Measurements from ENCODE around the gene ARHGAP26. TPM values are rescaled to one million over a fixed set of nuclear protein-coding genes. Genes with fewer than 3 reads are reported as not detected.

Gene ARHGAP26
- total RNA-seq, 4 donors from 2014 or later = 28.2 to 52.3 (median 37.9) TPM

DNA sequence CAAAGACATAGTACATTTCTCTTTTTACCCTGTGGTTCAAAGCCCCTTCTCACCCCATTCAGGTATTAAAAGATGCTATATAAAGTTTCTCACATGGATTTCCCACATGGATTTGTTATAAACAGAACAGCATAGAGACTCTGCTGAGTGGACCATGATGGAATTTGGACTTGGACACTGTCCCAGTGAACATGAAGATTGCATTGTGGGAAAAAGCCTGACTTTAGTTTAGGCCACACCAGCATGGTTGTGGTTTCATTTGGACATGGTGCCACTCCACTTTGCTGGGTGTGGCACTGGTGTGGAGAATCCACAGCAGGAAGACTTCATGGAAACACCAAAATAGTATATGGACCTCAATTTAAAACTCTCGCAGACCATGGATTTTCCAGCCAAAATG, 124.6 kb downstream of the ARHGAP26 start:
- WGBS, 2 donors = 95 to 100% methylated on average over 1 of the region's 1 CpG
- intact Hi-C loops (cut with DNase I) = no loop called here

DNA sequence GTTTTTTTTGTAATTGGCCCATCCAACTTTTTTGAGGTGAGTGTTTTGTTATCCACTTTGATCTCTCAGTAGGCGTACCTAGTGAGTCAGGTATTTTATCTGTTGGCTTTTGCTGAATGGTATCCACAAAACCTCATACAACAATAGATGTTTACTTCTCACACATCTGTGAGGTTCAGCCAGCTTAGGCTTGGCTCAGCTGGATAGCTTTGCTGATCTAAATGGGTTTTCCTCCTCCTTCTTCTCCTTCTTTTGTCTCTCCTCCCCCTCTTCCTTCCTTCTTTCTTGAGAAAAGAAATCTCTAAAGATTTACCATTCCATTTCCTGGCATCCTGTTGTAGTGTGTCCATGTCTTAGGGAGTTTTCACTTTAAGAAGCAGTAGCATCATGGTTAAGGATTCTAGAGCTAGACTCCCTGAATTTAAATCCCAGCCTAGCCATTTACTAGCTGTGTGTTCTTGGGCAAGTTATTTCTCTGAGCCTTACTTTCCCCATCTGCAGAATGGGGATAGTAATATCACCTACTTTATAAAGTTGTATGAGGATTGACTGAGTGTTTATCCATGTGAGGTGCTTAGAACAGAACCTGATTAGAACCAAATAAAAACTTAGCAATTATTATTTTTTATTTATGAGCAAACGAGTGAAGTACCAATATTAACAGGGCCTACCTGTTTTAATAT, 126.3 kb downstream of the ARHGAP26 start:
- Histone ChIP-seq H3K27me3 (no peaks in the 10 kb centered on the region), H3K27ac (no peak overlapping the region), H3K4me1 (peaks cover 0 to 3% of the 10 kb centered on the region in 2 donors), H3K9me3 (no peaks in the 10 kb centered on the region), H3K36me3 (no peaks in the 10 kb centered on the region), H3K4me3 (replicated peaks in 1 of 3) (no peak overlapping the region)
- TF ChIP-seq, protein P1, sequence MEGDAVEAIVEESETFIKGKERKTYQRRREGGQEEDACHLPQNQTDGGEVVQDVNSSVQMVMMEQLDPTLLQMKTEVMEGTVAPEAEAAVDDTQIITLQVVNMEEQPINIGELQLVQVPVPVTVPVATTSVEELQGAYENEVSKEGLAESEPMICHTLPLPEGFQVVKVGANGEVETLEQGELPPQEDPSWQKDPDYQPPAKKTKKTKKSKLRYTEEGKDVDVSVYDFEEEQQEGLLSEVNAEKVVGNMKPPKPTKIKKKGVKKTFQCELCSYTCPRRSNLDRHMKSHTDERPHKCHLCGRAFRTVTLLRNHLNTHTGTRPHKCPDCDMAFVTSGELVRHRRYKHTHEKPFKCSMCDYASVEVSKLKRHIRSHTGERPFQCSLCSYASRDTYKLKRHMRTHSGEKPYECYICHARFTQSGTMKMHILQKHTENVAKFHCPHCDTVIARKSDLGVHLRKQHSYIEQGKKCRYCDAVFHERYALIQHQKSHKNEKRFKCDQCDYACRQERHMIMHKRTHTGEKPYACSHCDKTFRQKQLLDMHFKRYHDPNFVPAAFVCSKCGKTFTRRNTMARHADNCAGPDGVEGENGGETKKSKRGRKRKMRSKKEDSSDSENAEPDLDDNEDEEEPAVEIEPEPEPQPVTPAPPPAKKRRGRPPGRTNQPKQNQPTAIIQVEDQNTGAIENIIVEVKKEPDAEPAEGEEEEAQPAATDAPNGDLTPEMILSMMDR (IDR thresholded peaks at IDR 0.05) = no peak
- TF ChIP-seq POLR2A (IDR thresholded peaks at IDR 0.05) = no peak
- 91 to 93% methylated on average over 2 of the region's 2 CpGs for WGBS, 2 donors
- intact Hi-C loops (cut with DNase I) = no loop called here
- no peak for DNase-seq

More for the DNA sequence above, 124.6 kb downstream of the ARHGAP26 start:
- Histone ChIP-seq H3K9me3 (no peaks in the 10 kb centered on the region), H3K27ac (no peak overlapping the region), H3K27me3 (no peaks in the 10 kb centered on the region), H3K36me3 (no peaks in the 10 kb centered on the region), H3K4me1 (no peaks in the 10 kb centered on the region), H3K4me3 (replicated peaks in 1 of 3) (no peak overlapping the region)
- TF ChIP-seq POLR2A (IDR thresholded peaks at IDR 0.05) = no peak
- TF ChIP-seq, protein P1 (IDR thresholded peaks at IDR 0.05) = no peak
- DNase-seq = no peak

DNA sequence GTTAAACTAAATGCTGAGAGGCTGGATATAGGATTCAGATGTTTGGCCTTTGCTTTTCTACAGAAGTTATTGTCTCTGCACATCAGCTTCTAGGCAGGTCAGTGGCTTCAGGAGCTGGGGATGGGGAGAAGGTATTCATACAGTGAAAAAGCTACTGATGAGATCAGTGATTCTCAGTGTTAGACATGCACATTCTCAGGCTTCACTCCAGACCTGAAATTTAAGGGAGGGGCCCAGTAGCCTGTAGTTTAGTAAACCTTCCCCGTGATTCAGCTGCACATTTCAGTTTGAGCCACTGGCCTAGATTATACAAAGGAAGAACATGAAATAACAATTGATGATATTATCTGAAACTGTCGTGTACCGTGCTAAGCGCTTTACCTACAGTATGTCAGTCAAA, 127.2 kb downstream of the ARHGAP26 start:
- no peak for DNase-seq
- peaks cover 0 to 8% of the 10 kb centered on the region in 2 donors for H3K4me1 ChIP-seq
- H3K4me3 ChIP-seq (replicated peaks in 1 of 3) = no peak overlapping the region
- H3K36me3 ChIP-seq = peaks cover 0 to 2% of the 10 kb centered on the region in 2 donors
- H3K27me3 ChIP-seq = no peaks in the 10 kb centered on the region
- intact Hi-C loops (cut with DNase I) = no loop called here
- no peak overlapping the region for H3K27ac ChIP-seq
- H3K9me3 ChIP-seq = no peaks in the 10 kb centered on the region
- TF ChIP-seq, protein P1 (IDR thresholded peaks at IDR 0.05) = no peak
- TF ChIP-seq POLR2A (IDR thresholded peaks at IDR 0.05) = no peak
- WGBS, 2 donors = 95 to 97% methylated on average over 4 of the region's 4 CpGs

DNA sequence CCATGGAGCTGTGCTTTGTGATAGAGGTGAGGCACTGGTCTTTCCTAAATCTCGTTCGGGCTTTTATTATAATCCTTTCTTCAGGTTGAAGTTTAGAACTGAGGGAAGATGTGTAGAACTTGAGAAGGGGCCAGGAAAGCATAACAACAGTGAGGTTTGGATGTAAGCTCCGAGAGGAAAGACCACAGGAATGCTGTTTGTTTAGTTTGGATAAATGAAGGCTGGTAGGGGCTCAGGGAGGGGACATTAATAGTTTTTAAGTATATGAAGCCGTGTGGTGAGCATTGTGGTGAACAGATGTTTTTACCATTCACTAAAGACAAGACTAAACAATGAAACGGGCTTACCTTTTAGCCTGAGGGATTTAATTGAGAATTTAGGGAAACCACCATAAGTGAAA, 130.8 kb downstream of the ARHGAP26 start:
- intact Hi-C loops (cut with DNase I) = no loop called here
- H3K36me3 ChIP-seq = peaks cover 12 to 13% of the 10 kb centered on the region in 2 donors
- H3K27ac ChIP-seq = no peak overlapping the region
- 70 to 78% methylated on average over 5 of the region's 5 CpGs for whole genome bisulfite sequencing, 2 donors
- peaks cover 0 to 8% of the 10 kb centered on the region in 2 donors for H3K4me1 ChIP-seq
- TF ChIP-seq, protein P1 (IDR thresholded peaks at IDR 0.05) = no peak
- no peak for TF ChIP-seq POLR2A (IDR thresholded peaks at IDR 0.05)
- no peaks in the 10 kb centered on the region for H3K27me3 ChIP-seq
- no peaks in the 10 kb centered on the region for H3K9me3 ChIP-seq
- no peak for DNase-seq
- no peak overlapping the region for H3K4me3 ChIP-seq (replicated peaks in 1 of 3)

DNA sequence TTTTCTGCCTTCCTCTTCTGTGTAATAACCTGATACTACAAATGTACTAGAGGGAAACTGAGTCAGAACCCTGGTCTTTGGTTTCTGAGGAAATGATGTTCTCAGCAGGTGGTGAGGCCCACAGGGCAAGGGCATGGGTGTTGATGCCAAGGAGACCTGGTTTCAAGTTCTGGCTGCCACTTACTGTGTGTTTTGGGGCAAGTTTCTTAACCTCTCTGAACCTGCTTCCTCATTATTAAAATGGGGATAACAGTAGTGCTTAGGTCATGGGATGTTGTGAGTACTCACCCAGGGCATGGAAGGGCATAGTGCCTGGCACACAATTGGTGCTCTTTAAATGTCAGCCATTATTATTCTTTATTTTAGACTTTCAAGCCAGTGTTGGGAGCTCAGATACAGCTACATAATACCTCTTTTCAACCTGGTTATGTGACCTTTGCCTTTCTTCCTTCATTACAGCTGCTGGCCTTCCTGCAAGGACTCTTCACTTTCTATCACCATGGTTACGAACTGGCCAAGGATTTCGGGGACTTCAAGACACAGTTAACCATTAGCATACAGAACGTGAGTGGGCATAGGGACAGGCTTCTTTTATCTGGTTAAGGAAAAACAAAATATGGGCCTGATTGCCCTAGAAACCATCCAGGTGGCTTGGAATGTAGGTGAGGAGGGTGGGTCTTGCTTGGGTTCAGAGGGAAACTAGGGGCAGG, 131.5 kb downstream of the ARHGAP26 start:
- intact Hi-C loops (cut with DNase I) = no loop called here
- Histone ChIP-seq H3K4me1 (peaks cover 0 to 8% of the 10 kb centered on the region in 2 donors), H3K4me3 (replicated peaks in 1 of 3) (no peak overlapping the region), H3K36me3 (peaks cover 12 to 13% of the 10 kb centered on the region in 2 donors), H3K27me3 (no peaks in the 10 kb centered on the region), H3K27ac (no peak overlapping the region), H3K9me3 (no peaks in the 10 kb centered on the region)
- WGBS, 2 donors = 43 to 53% methylated on average over 3 of the region's 3 CpGs
- DNase-seq = no peak
- no peak for TF ChIP-seq POLR2A (IDR thresholded peaks at IDR 0.05)
- TF ChIP-seq, protein P1 (IDR thresholded peaks at IDR 0.05) = no peak
